Lower leg skin (tissue), 3 donors: ENCODE data around the gene SAMD3.

Source experiments
- POLR2A ChIP-seq, 2 donors: fragments of 450-650 bp; IDR thresholded peaks; one replicate each; pipeline ENCODE4 v1.6.1; 2016 to 2017; ENCODE audit warnings: antibody characterized with exemption in 2 of 2, mild to moderate bottlenecking in 1 of 2, moderate library complexity in 1 of 2
- TF ChIP-seq, protein P1 (sequence below), 3 donors: fragments of 450-650 bp; IDR thresholded peaks; one replicate each; pipeline ENCODE4 v1.5.1; 2016; ENCODE audit warnings: antibody characterized with exemption in 3 of 3, mild to moderate bottlenecking in 3 of 3, moderate library complexity in 2 of 3

DNA sequence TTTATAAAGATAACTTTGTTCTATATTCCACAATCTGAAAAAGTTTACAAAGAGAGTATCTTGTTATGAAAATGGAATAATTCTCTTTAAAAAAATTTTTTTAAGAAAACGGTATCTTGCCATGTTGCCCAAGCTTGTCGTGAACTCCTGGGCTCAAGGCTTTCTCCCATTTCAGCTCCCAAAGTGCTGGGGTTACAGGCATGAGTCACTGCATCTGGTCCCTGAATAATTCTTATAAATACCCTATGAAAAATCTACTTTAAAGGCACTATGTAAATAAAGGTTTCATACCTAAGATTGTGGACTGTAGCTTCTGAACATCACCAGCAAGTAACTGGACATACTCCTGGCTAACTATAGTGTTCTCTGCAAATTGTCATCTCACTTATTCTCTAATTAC, 60.3 kb downstream of the SAMD3 start:
- TF ChIP-seq, protein P1, sequence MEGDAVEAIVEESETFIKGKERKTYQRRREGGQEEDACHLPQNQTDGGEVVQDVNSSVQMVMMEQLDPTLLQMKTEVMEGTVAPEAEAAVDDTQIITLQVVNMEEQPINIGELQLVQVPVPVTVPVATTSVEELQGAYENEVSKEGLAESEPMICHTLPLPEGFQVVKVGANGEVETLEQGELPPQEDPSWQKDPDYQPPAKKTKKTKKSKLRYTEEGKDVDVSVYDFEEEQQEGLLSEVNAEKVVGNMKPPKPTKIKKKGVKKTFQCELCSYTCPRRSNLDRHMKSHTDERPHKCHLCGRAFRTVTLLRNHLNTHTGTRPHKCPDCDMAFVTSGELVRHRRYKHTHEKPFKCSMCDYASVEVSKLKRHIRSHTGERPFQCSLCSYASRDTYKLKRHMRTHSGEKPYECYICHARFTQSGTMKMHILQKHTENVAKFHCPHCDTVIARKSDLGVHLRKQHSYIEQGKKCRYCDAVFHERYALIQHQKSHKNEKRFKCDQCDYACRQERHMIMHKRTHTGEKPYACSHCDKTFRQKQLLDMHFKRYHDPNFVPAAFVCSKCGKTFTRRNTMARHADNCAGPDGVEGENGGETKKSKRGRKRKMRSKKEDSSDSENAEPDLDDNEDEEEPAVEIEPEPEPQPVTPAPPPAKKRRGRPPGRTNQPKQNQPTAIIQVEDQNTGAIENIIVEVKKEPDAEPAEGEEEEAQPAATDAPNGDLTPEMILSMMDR (IDR thresholded peaks at IDR 0.05), result no peak
- no peak for TF ChIP-seq POLR2A (IDR thresholded peaks at IDR 0.05)
